ENCODE results near the gene USP19.
A peak's percentile ranks its signal among the peaks of the same experiment; 100 is the strongest.

The USP19 gene

GRCh38 chr3:49093853-49094767 is 26.5 kb downstream of the USP19 start, which contains the start of gene QRICH1:
Gene QRICH1, minus strand, starts transcription at chr3:49094071. Its CDS starts 17,054 bp downstream, at chr3:49077017.
- TF ChIP-seq, protein P1, sequence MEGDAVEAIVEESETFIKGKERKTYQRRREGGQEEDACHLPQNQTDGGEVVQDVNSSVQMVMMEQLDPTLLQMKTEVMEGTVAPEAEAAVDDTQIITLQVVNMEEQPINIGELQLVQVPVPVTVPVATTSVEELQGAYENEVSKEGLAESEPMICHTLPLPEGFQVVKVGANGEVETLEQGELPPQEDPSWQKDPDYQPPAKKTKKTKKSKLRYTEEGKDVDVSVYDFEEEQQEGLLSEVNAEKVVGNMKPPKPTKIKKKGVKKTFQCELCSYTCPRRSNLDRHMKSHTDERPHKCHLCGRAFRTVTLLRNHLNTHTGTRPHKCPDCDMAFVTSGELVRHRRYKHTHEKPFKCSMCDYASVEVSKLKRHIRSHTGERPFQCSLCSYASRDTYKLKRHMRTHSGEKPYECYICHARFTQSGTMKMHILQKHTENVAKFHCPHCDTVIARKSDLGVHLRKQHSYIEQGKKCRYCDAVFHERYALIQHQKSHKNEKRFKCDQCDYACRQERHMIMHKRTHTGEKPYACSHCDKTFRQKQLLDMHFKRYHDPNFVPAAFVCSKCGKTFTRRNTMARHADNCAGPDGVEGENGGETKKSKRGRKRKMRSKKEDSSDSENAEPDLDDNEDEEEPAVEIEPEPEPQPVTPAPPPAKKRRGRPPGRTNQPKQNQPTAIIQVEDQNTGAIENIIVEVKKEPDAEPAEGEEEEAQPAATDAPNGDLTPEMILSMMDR (IDR thresholded peaks at IDR 0.05; ENCODE audit: control insufficient read depth, insufficient read depth, low read depth, low read length, missing control alignments): peak; percentile 68
- peak; percentile 92 for DNase-seq (ENCODE audit: low read depth)
- H3K4me3 ChIP-seq (ENCODE audit: control insufficient read depth, low read depth, low read length): peak within 1 kb of the TSS; percentile 95

DNA sequence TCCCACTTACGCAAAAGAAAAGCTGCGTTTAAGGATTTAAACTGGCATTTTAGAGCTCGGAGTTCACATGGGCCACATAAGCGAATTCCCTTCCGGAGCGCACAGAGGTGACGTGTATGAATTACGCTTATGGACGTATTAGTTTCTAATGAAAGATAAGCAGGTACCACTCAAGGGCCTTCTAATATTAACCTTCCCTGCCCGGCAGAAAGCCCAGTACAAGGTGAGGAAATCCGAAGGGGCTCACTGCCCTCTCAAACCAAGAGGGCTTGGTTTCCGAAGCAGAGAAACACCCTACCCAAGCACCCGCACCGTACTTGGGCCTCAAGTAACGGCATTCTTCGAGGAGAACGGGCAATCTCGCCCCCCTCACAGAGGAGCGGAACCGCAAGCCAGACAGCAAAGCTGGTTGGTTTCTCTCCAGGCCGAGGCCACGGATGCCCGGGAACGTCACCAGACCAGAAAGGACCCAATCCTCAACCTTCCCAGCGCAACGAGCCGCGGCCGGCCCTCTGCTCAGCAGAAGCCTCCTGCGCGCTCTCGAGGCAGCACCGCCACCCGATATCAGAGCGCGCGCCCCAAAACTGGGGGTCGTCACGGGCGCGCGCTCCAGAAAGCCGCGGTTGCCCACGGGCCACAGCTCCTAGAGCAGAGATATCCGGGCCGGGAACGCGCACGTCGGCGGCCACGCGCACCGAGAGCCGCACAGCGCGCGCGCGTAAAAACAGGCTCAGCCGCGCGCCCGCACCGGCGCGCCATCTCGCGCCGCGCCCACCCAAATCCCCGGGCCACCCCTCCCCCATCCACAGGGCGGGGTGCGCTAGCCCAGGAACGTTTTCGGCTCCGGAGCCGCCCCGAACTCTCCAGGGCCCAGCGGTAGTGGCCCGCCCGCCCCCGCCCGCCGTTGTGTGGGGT is 27.4 kb downstream of the USP19 start:
- TF ChIP-seq, protein P1 (IDR thresholded peaks at IDR 0.05; ENCODE audit: control insufficient read depth, insufficient read depth, low read depth, low read length, missing control alignments): no peak
- DNase-seq (ENCODE audit: low read depth): peak; percentile 42
- peak overlapping the region; percentile 95 for H3K4me3 ChIP-seq (ENCODE audit: control insufficient read depth, low read depth, low read length)

DNA sequence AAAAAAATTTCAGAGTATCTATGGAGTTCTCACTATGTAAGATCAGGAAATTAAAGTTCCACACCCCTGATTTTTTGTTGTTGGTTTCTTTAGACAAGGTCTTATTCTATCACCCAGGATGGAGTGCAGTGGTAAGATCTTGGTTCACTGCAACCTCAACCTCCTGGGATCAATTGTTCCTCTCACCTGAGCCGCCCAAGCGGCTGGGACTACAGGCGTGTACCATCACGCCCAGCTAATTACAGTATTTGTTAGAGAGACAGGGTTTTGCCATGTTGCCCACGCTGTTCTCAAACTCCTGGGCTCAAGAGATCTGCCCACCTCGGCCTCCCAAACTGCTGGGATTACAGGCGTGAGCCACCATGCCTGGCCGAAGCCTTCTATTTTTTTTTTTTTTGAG is 39.2 kb downstream of the USP19 start:
- TF ChIP-seq, protein P1 (IDR thresholded peaks at IDR 0.05; ENCODE audit: control insufficient read depth, insufficient read depth, low read depth, low read length, missing control alignments): no peak
- DNase-seq (ENCODE audit: low read depth): no peak
- no peak overlapping the region for H3K4me3 ChIP-seq (ENCODE audit: control insufficient read depth, low read depth, low read length)

DNA sequence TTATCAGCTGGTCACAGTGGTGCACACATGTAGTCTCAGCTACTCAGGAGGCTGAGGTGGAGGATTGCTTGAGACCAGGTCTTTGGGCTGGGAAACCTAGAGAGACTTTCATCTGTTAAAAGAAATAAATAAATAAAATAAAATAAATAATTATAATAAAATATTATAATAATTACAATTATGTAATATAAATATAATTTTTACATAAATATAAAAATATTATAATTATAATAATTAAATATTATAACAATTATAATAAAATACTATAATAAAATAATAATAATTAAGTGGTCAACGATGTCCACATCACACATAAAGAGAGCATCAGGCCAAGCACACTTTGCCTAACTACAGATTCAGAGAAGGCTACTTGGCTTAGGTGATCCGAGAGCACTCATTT is 41.4 kb downstream of the USP19 start:
- TF ChIP-seq, protein P1 (IDR thresholded peaks at IDR 0.05; ENCODE audit: control insufficient read depth, insufficient read depth, low read depth, low read length, missing control alignments): no peak
- H3K4me3 ChIP-seq (ENCODE audit: control insufficient read depth, low read depth, low read length): no peak overlapping the region
- DNase-seq (ENCODE audit: low read depth): no peak

DNA sequence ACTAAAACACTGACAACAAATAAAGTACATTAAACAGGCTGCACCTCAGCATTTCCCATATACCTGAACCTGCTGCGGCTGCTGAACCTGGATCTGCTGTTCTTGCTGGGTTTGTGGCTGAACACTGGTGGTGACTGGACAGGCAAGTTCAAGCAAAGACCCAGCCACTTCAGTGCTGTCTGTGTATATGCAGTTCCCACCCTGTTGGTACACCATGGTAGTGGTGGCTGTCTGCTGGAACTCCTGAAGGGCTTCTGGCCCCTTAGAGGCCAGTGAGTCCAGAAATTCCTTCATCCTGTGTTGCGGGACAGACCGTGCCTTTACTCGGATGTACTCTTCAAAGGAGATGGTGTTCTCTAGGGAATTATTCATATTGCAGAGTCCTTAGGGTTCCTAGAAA is 44.0 kb downstream of the USP19 start:
- TF ChIP-seq, protein P1 (IDR thresholded peaks at IDR 0.05; ENCODE audit: control insufficient read depth, insufficient read depth, low read depth, low read length, missing control alignments): no peak
- no peak overlapping the region for H3K4me3 ChIP-seq (ENCODE audit: control insufficient read depth, low read depth, low read length)
- DNase-seq (ENCODE audit: low read depth): no peak

DNA sequence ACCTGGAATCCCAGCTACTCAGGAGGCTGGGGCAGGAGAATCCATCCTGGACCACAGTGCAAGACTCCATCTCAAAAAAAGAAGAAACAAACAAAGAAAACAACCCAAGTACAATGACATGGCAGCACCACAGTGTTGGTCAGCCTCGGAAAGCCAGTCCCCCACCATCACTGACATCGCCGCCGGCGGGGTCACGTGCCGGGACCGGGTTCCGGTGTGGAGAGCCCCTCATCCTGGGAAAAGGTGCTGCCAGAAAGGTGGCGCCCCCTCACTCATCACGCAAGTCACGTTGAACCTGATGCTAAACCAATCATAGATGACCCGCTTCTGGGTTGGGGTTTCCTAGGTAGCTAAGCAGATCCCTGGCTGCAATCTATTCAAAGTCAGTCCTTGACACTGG is 44.5 kb downstream of the USP19 start:
- H3K4me3 ChIP-seq (ENCODE audit: control insufficient read depth, low read depth, low read length): no peak overlapping the region
- TF ChIP-seq, protein P1 (IDR thresholded peaks at IDR 0.05; ENCODE audit: control insufficient read depth, insufficient read depth, low read depth, low read length, missing control alignments): no peak
- DNase-seq (ENCODE audit: low read depth): no peak

Data from AG09309 (cell line).